Endothelial cell (in vitro differentiated cells): ENCODE results near the gene ARID1B. TPM values are rescaled to one million over a fixed set of nuclear protein-coding genes. Genes with fewer than 3 reads are reported as not detected.

Source experiments
- DNase-seq: peaks from one replicate; pipeline ENCODE4 v3.0.0; 2021; ENCODE audit warnings: low spot score
- H3K27ac Mint-ChIP-seq: one replicate; pipeline ENCODE4 v1.8.0; 2021; ENCODE audit warnings: mixed read lengths, inconsistent platforms; ENCODE audit not compliant: unreplicated experiment
- H3K27me3 Mint-ChIP-seq: one replicate; pipeline ENCODE4 v1.8.0; 2021; ENCODE audit warnings: mild to moderate bottlenecking, moderate library complexity, mixed read lengths, inconsistent platforms; ENCODE audit not compliant: unreplicated experiment
- H3K36me3 Mint-ChIP-seq: one replicate; pipeline ENCODE4 v1.8.0; 2021; ENCODE audit warnings: mild to moderate bottlenecking, low read depth, mixed read lengths, inconsistent platforms; ENCODE audit not compliant: unreplicated experiment
- H3K4me1 Mint-ChIP-seq: one replicate; pipeline ENCODE4 v1.8.0; 2021; ENCODE audit warnings: mild to moderate bottlenecking, mixed read lengths, inconsistent platforms; ENCODE audit not compliant: unreplicated experiment
- H3K4me3 Mint-ChIP-seq: one replicate; pipeline ENCODE4 v1.8.0; 2021; ENCODE audit warnings: mild to moderate bottlenecking, mixed read lengths, inconsistent platforms; ENCODE audit not compliant: unreplicated experiment
- H3K9me3 Mint-ChIP-seq: one replicate; pipeline ENCODE4 v1.8.0; 2021; ENCODE audit warnings: mixed read lengths, inconsistent platforms; ENCODE audit not compliant: unreplicated experiment
- CTCF ChIP-seq: fragments of 200-600 bp; sonication (generic); IDR thresholded peaks from one replicate; pipeline ENCODE4 v1.5.0; 2021; ENCODE audit warnings: antibody characterized with exemption; ENCODE audit not compliant: unreplicated experiment
- total RNA-seq: library from RNA; stranded (reverse); fragmentation: NEBNext Ultra II Directional; extraction: Animal tissue kit (Norgen Biotek cat#: 25700); gene quantifications from one replicate; pipeline ENCODE4 v1.2.1, GENCODE V29; 2021; ENCODE audit not compliant: unreplicated experiment

ARID1B gene
- total RNA-seq, 1 donor from 2014 or later, result 104 TPM

DNA sequence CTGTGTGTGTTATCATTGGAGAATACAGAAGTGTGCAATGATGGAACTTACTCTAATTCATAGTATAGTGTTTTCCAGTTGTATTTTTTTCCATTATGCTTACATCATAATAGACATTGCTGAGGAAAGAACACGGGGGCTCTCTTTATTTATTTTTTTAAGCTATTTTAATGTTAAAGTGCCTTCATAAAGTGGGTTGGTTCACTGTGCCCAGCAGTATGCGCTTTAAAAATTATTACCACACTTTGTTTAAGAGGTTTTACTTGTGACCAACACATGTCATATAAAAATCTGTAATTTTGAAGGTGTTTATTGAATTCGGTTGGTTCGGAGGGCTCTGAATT lies 330.4 kb downstream of the ARID1B start:
- H3K36me3 Mint-ChIP-seq, result peaks cover 8% of the 10 kb centered on the region
- no peak overlapping the region for H3K27ac Mint-ChIP-seq
- H3K27me3 Mint-ChIP-seq, result no peaks in the 10 kb centered on the region
- H3K4me1 Mint-ChIP-seq, result no peaks in the 10 kb centered on the region
- DNase-seq, result no peak
- TF ChIP-seq CTCF, result no peak
- H3K9me3 Mint-ChIP-seq, result no peaks in the 10 kb centered on the region
- H3K4me3 Mint-ChIP-seq, result no peak overlapping the region

DNA sequence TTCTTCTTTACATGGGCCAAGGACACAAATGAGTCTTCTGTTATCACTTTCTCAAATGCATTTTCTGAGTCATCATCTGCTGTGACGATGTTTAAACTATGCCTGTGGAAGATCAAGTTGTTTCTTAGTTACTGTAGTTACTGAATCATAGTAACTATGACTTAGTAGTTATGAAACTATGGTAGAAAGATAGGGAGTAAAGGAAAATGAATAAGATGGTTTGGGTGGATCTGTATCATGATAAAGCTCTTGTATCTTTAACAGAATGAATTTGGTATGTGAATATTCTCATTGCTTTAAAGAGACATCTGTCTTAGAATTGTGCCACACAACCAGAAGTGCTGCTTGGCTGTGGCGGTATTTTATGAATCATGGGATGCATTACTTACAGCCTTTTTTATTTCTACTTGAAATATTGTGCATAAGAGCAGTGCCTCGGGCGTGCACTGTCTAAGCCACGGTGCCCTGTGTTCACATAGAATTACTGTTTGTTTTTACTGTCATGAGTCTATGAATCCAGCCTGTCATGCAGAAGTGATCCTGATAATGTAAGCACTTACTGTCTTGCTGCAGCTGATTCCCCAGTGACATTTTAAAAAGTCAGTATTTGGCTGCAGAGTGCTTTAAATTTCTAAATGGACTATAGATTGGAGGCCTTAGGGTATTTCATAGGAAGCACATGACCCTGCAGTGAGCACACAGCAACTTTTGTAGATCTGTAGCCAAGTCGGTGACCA lies 330.9 kb downstream of the ARID1B start:
- no peak for DNase-seq
- Mint-ChIP-seq H3K27me3 (no peaks in the 10 kb centered on the region), H3K9me3 (no peaks in the 10 kb centered on the region), H3K4me1 (no peaks in the 10 kb centered on the region), H3K4me3 (no peak overlapping the region), H3K27ac (no peak overlapping the region), H3K36me3 (peaks cover 9% of the 10 kb centered on the region)
- no peak for TF ChIP-seq CTCF

DNA sequence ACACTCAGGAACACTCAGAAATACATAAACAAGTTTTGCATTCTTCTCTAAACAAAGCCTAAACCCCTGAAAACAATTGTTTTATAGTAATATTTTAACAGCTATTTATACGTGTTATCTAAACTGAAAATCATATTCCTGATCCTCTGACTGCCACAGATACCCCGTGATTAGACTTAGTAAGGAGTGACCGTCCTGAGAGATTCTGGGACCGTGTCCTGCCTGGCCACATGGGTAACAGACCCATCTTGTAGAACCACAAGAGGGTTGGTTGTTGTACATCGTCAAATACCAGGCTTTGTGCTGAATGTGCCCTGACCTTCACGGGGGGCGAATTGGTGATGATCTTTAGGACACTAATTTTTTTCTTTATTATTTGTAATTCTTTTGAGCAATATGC lies 331.7 kb downstream of the ARID1B start:
- Mint-ChIP-seq H3K4me1 (no peaks in the 10 kb centered on the region), H3K4me3 (no peak overlapping the region), H3K36me3 (peaks cover 13% of the 10 kb centered on the region), H3K27ac (no peak overlapping the region), H3K9me3 (no peaks in the 10 kb centered on the region), H3K27me3 (no peaks in the 10 kb centered on the region)
- no peak for DNase-seq
- TF ChIP-seq CTCF, result no peak

GRCh38 chr6:157110607-157111006 lies 333.4 kb downstream of the ARID1B start:
- Mint-ChIP-seq H3K27me3 (no peaks in the 10 kb centered on the region), H3K27ac (no peak overlapping the region), H3K4me3 (no peak overlapping the region), H3K9me3 (no peaks in the 10 kb centered on the region), H3K36me3 (peaks cover 15% of the 10 kb centered on the region), H3K4me1 (no peaks in the 10 kb centered on the region)
- no peak for DNase-seq
- no peak for TF ChIP-seq CTCF

- H3K27ac Mint-ChIP-seq, result no peak overlapping the region
- no peaks in the 10 kb centered on the region for H3K9me3 Mint-ChIP-seq
- peaks cover 15% of the 10 kb centered on the region for H3K36me3 Mint-ChIP-seq
- no peaks in the 10 kb centered on the region for H3K4me1 Mint-ChIP-seq
- no peak for DNase-seq
- H3K4me3 Mint-ChIP-seq, result no peak overlapping the region
- H3K27me3 Mint-ChIP-seq, result no peaks in the 10 kb centered on the region
- no peak for TF ChIP-seq CTCF
Observed at GRCh38 chr6:157113389-157113788, 336.2 kb downstream of the ARID1B start.
